ENCODE measurements around the gene FRMPD2.

DNA sequence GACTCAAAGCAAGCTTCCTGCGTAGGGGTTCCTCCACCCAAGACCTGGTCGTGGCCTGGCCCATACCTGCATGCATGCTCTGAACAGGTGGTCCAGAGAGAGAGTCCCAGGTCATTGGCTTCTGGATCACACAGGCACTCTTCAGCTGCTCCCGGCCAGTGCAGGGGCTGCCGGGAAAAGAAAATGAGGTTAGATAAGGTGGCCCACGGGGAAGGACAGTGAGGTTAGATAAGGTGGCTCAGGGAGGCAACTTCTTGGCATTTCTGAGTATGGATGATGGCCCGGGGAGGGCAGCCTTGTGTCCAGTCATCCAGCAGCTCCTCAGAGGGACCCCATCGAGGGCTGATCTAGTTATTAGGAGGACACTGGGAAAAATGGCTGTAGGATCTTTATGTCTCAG is 87.4 kb downstream of the FRMPD2 start:
- no peak for TF ChIP-seq EZH2 (IDR thresholded peaks at IDR 0.05; ENCODE audit: insufficient read depth, poor library complexity, severe bottlenecking)
- no peak for TF ChIP-seq EZH2phosphoT487 (IDR thresholded peaks at IDR 0.05; ENCODE audit: insufficient read depth, low read depth)
